HG02763 (cell line): Measurements from ENCODE around the gene TOP3B.
"Not testable (repeated sequence)": the region's sequence is repeated elsewhere in the genome, so short reads cannot be mapped to it uniquely, and the experiment has no call there.

Experiments
- ATAC-seq: cut with Tn5 transposase; IDR thresholded peaks from one replicate; pipeline ENCODE4 v1.9.1; 2021; ENCODE audit warnings: mild to moderate bottlenecking, moderate library complexity; ENCODE audit not compliant: unreplicated experiment

Gene TOP3B

DNA sequence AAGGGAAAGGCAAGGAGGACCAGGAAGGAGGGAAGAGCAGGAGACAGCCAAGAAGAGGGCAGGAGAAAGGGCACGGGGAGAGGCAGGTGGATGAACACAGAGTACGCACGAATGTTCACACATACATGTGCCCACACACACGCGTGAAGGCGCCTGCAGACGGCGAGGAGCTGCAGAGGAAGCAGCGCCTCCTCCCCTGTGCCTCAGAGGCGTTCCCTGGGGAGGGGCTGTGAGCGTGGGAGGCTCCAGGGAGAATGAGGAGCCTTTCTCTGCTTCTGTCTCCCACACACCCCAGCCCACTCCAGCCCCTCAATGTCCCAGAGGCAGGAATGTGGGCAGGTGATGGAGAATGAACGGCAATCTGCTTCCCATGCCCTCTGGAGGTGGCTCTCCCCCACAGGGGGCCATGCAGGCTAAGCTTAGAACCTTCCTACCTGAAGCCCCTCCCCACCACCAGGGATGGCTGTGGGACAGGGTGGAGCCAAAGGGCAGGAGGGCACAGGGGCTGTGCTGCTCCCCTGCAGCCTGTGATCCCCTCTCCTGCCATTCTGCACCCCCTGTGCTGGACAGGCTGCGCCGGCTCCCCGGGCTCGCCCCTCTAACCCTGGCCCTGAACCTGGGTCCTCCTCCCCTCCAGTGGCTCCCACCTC, 55.3 kb downstream of the TOP3B start:
- ATAC-seq, result no peak

DNA sequence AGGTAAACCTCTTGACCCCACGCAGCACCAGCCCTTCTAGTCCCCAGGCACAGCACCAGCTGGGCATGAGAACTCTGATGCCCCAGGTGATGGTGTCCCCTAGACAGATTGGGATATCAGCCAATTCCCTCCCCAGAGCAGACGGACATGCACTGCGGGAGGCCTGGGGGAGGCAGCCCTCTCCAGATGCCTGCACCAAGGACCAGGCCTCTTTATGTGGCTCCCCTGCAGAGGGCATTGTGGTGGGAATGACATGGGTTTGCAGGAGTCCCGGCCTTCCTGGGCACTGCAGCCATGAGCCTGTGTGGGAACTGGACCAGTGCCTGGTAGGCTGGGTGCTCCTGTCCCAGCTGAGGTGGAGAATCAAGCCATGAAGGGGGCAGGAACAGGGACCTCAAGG, 55.9 kb downstream of the TOP3B start:
- no peak for ATAC-seq

DNA sequence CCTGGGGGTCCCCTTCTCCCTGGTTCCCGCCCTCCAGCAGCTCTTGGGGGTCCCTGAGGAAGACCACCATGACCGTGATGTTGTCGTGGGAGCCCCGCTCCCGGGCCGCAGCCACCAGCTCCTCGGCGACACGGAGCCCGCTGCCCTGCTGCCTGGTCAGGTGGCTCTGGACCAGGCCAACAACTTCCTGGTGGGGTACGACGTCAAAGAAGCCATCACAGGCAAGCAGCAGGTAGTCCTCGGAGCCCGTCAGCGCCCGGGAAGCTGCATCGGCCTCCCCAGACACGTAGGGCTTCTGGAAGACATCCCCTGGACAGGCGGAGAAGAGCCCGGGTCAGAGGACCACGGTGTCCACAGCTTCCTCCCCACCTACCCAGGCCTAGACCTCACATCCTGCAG, 59.4 kb downstream of the TOP3B start:
- ATAC-seq, result no peak

DNA sequence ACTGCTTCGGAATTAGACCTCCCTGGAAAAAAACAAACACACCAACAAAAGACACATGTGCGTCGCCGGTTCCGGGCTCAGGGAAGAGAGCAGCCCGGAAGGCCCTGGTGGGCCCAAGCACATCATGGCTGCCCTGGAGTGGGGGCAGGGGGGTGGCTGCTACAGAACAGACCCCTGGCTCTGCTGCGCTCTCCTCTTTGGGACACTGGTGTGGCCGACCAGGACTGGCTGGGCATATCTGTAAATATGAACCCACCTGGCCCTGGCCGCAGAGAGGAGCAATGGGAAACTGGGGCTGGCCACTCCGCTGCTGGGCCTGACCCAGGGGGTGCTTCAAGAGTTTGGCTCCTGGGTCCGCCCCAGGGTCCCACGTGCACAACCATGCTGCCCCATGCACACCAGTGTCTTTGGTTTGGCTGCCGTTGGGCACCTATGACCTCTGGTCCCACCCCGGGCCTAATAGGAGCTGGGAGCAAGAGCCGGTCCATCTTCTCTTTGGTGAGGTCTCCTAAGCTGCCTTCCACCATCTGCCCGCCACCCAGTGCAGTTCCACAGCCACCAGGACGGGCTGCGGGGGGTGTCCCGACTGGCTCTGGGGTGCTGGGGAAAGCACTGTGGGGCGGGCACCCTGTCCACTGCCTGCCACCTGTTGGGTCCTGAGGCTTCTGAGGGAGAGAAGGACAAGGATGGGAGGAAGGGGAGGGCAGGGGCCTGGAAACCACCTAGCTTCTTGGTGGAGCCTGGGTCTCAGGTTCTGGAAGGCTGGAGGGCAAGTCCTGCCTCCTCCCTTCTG, 60.0 kb downstream of the TOP3B start:
- no peak for ATAC-seq

DNA sequence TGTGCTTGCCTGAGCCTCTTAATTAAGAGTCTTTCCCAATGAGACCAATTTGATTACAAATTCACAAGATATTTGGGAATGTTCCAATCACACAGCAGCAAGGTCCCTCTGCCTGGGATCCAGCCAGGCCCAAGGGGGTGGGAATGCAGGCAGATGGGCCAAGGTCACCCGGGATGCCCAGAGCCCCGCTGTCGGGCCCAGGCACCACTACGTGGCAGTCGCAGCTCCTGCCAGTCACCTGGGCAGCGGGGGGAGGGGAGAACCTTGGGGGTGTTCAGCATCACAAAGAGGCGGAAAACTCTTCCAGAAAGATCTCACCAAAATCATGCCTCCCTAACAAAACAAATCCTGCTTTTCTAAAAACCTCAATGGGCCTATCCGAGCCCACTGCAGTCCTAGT, 60.9 kb downstream of the TOP3B start:
- no peak for ATAC-seq

DNA sequence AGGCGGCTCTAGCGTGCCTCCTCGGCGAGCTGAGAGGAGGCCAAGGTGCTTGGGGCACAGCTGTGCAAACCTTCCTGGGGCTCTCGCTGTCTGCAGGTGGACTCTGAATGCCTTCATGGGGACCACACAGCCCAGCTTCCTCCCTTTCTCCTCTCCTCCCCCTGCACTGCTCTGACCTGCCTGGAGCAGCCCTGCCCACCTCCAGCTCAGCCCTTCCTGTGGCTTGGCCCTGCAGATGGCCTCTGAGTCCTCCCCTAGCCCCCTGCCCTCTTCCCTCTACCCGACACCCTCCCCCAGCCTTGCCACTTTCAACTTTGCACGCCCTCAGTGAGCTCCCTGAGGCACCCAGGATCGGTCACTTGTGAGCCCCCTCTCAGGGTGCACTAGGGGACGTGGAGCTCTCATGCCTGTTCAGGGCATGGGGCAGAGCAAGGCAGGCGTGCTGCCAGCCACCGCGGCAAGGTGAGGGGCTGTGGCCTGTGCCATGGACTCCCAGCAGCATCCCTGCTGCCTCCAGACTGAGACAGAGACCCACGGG, 61.3 kb downstream of the TOP3B start:
- ATAC-seq, result no peak

DNA sequence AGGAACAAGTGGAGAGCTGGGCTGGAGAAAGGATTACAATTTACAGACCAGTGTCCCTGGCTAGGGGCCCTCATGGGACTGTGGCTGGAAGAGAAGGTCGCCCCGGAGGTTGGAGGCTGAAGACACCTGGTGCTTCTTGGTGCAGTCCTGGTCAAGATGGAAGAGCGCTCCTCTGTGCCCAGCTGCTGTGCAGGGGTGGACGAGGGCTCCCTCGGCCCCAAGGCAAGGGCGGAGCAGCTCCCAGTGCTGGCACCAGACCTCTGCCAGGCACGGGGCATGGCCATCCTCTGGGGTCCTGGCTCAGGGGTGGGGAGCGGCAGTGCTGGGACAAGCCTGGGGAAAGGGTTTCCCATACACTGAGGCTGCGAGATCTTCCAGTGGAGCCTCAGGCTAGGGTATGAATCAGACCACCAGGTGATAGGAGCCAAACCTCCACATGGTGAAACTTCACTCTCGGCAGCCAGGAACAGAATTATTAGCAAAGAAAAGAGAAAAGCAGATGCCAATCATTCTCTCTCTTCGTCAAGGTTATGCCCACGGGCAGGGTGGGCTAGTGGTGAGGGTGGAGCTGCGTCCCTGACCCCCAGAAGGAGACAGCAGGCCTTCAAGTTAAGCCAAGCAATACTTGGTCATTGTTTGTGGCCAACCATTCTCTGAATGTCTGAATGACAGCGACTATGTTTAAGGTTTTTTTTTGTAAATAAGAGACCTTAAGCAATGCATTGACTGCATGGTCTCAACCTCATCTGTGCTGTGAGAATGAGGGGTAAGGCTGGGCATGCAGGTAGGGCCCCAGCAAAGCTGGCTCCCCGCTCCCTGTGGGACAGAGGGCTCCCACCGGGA, 62.0 kb downstream of the TOP3B start:
- no peak for ATAC-seq

DNA sequence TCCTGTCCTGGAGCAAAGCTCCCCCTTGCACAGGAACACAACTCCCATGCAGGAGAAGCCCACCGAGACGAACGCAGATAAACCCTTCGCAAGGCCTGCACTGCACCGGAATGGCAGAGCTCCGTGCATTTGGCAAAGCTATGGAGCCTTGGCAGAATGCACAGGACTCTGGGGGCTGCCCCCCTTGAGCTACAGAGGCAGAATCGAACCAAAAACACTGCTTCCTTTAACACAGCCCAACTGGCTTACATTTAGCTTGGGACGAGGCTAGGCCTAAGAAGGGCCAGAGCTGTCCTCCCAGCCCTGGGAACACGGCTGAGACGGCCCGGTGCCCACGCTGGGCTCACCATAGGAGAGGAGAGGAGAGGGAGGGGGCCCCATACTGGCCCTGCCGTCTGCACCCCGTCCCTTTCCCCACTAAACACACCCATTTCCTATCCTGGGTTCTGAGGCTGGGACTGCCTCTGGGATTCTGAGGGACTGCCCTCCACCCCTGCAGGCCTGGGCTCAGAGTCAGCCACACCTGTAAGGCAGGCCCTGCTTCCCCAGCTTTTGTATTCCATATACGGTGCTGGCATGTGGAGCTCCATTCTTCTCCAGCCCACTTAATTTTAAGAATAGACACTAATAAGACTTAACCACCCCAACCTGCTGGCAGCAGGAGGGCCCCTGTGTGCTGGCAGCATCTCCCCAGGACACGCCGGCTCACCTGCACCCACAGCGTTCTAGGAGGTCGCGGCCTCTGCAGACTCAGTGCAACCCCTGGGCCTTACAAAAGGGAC, 62.9 kb downstream of the TOP3B start:
- no peak for ATAC-seq

DNA sequence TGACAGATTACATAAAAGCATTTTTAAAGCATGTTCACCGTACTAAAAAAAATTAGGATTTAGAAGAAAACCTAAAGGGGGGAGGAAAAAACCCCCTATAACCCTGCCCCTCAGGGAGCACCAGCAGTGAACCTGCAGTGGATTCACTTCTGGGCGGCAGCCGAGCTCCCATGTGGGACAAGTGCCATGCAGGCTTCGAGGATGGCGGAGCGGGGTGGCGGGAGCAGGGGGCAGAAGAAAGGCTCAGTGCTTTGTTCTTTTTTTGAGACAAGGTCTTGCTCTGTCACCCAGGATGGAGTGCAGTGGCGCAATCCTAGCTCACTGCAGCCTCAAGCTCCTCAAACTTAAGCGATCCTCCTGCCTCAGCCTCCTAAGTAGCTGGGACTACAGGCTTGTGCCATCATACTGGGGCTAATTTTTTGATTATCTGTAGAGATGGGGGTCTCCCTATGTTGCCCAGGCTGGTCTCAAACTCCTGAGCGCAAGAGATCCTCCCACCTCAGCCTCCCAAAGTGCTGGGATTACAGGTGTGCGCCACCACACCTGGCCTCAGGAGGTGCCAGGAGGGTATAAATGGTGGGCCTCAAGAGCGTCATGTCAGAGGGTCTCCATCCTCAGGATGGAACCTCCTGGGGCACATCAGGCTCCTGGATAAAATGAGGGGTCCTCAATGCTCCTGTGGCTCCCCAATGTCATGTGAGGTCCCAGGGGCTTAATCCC, 64.0 kb downstream of the TOP3B start:
- no peak for ATAC-seq

DNA sequence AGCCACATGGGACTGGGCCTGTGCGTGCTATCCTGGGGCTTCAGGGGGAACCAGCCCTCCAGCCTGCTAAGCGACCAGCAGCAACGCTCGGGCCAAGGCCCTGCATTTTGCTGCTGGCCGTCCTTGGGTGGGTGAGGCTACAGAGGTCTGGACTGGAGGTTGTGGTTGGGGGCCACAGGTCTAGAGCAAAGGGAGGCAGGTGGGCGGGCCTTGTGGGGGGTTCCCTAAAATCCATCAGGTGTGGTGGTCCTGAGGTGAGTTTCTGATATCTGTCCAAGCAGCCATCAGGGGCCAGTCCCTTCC, 64.7 kb downstream of the TOP3B start:
- ATAC-seq, result no peak

DNA sequence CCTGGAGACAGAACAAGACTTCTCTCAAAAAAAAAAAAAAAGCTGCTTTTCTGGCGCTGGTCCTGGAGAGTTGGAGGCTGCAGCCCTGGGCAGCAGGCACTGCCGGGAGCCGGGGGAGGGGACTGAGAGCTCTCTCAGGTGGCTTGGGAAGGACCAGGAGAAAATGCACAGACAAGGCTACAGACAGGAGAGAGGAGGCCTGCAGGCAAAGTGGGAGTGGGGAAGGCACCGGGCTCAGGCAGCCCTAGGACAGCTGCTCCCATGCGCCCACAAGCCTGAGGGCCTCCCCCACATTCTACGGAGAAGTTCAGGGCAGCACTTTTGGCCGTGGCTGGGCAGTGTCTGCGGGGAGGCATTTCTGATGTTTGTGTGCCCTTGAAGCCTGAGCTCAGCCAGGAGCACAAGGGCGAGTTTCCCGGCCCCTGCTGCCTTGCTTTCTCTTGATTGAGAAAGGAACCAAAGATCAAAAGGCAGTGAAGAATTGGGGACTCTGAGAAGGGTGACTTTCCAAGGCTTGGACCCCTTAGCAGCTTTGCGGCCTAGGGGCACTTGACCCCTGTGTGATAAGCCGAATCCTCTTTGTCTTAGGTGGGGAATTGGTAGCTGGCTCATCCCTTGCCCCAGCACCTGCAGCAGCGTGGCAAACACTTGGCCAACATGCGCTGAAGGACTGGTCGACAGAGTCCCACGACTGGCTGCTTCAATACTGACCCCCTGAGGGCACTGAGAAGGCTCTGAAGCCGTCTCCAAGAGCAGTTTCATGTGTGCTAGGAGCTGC, 65.2 kb downstream of the TOP3B start:
- no peak for ATAC-seq

DNA sequence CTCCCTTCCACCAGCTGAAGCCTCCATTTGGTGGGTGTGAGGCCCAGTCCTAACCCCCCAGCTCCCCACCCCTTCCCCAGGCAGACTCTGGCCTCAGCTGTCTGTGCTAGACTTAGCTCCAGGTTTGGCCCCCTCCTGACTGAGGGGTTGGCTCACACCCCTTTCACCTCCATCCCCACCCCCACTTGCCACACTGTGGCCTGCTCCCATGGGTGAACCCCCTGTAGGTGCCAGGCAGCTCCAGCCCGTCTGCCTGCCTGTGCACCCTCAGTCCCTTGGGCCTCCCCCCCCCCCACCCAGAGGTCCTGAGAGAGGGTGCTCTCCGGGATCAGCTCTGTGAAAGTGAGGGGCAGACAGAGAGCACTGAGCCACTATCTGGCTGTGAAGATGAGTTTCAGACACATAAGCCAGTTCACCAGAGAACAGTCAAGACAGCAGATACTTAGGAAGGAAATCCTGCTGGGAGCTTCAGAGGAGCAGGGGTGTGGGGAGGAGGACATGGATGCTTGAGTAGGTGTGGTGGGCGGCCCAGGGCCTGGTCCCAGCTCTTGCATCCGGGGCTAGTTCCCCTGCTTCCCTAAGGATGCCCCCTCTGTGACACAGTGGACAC, 66.2 kb downstream of the TOP3B start:
- ATAC-seq, result no peak

DNA sequence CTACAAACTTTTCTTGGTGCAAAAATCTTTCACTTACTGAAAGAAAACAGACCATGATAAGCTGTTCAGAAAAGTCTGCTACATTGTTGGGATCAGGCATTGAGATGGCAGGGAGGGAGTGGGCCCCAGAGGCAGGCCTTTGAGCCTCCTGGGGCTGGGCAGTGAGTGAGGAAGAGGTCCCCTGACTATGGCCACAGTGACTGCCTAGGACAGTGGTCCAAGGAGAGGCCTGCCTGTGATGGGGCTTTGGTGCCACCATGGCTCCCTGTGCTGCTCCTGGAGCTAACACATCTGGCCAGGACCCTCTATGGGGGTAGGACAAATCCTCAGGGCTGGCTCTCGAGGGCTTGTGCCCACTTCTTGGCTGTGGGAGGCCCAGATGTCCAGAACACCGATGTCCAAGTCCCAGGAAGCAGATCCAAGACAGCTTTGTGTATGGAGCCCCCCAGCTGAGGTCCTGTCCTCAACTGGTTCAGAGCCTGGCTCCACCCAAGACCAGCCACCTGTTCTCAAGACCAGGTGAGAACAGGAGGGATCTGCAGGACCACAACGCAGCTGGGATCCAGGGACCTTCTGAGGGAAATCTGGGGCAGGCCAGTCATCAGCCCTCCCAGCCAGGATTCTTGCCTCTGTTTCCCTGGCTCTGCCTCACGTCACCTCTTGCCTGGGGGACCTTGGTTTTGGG, 66.8 kb downstream of the TOP3B start:
- ATAC-seq, result no peak

DNA sequence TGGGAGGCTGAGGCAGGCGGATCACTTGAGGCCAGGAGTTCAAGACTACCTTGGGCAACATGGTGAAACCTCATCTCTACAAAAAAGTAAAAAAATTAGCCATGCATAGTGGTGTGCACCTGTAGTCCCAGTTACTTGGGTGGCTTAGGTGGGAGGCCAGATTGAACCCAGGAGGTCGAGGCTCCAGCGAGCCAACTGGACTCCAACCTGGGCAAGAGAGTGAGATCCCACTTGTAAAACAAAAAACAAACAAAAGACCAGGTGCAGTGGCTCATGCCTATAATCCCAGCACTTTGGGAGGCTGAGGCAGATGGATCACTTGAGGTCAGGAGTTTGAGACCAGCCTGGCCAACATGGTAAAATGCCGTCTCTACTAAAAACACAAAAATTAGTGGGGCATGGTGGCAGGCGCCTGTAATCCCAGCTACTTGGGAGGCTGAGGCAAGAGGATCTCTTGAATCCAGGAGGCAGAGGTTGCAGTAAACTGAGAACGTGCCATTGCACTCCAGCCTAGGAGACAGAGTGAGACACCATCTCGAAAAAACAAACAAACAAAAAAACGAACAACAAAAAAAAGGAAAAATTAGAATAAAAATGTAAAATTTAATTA, 68.4 kb downstream of the TOP3B start:
- ATAC-seq, result not testable (repeated sequence)

DNA sequence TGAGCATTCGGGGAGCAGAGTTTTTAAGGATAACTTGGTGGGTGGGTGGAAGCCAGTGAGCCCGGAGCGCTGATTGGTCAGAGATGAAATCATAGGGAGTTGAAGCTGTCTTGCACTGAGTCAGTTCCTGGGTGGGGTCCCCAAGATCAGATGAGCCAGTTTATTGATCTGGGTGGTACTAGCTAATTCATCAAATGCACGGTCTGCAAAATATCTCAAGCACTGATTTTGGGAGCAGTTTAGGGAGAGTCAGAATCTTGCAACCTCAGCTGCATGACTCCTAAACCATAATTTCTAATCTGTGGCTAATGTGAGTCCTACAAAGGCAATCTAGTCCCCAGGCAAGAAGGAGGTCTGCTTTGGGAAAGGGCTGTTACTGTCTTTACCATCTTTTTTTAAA, 72.2 kb downstream of the TOP3B start:
- ATAC-seq, result not testable (repeated sequence)

DNA sequence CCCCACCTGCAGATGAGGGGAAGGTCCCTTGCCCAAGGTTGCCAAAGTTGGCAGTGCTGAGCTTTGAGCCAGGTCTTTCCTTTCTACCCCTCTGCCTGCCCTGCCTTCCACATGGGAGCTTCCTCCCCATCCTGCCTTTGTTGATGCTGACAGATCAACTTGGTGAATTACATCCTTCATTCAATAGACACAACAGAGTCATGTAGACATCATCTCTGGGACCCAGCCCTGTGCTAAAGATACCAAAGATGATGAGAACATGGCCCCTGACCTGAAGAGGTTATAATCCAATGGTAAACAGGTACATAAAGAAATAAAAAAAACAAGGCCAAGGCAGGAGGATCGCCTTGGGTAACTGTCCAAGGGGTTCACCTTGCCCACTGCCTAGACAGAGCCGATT, 72.7 kb downstream of the TOP3B start:
- ATAC-seq, result no peak

DNA sequence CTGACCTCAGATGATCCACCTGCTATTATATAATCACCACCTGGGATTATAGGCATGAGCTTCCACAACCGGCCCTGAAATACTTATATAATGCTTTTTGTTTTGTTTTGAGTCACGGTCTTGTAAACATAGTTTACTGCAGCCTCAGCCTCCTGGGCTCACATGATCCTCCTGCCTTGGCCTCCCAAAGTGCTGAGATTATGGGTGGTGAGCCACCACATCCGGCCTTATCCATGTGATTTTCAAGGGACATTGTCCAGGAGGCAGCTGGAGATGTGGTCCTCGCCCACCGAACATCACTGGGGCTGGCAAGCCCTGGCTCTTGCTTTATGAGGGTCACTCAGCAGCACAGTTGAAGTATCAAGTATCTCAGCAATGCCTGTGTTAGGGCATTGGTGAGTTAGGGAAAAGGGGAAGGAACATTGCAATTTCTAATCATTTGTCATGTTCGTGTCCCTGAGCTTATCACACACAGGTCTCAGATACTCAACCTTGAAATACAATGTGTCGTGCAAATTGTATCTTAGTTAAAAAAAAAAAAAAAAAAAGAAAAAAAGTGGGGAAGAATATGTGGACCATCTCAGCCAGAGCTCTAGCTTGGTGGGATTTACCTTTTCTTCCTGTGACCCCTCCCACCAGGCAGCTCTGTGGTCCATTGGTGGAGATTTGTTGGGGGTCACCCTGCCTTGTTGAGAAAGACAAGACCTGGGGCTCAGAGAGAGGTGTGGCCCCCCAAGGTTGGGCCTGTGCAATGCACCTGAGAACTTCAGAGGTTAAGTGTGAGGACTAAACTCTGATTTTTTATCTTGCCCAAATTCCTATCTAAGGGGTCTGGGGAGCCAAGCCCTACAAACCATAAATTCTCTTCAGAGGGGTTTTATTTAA, 74.7 kb downstream of the TOP3B start:
- ATAC-seq, result no peak
